HT-29 (cell line): Measurements from ENCODE around the gene EEA1. TPM values are rescaled to one million over a fixed set of nuclear protein-coding genes. Genes with fewer than 3 reads are reported as not detected.

Source experiments
- small RNA-seq: library from RNA; depleted of rRNA; stranded (forward); fragments of <200 nt; gene quantifications from one replicate; pipeline ENCODE3, GENCODE V24; 2014
- total RNA-seq: library from RNA; depleted of rRNA; stranded (reverse); fragments of >200 nt; shearing (Covaris generic); gene quantifications from 2 replicates; pipeline ENCODE4 v1.2.3, GENCODE V29; 2014; rRNA removed

Gene EEA1
- total RNA-seq, 1 experiment from 2014 or later: 3.2 TPM

Small RNAs within 50 kb of the gene (small RNA-seq; reads per million reads assigned to genes)
- gene RNU6-1329P: not detected

Other genes with a start within 250 kb of the EEA1 start
- gene PLEKHG7, start 226.3 kb downstream of the EEA1 start, total RNA-seq: 0.13 and 0.65 TPM in 2 replicates